Activated CD8-positive, alpha-beta memory T cell treated with anti-CD3 and anti-CD28 coated beads for 24 hours (primary cell): Measurements from ENCODE around the gene DNAJC22.

ENCODE experiments used
- DNase-seq: peaks from one replicate; pipeline ENCODE4 v3.0.0-alpha.2; 2020

The DNAJC22 gene

DNA sequence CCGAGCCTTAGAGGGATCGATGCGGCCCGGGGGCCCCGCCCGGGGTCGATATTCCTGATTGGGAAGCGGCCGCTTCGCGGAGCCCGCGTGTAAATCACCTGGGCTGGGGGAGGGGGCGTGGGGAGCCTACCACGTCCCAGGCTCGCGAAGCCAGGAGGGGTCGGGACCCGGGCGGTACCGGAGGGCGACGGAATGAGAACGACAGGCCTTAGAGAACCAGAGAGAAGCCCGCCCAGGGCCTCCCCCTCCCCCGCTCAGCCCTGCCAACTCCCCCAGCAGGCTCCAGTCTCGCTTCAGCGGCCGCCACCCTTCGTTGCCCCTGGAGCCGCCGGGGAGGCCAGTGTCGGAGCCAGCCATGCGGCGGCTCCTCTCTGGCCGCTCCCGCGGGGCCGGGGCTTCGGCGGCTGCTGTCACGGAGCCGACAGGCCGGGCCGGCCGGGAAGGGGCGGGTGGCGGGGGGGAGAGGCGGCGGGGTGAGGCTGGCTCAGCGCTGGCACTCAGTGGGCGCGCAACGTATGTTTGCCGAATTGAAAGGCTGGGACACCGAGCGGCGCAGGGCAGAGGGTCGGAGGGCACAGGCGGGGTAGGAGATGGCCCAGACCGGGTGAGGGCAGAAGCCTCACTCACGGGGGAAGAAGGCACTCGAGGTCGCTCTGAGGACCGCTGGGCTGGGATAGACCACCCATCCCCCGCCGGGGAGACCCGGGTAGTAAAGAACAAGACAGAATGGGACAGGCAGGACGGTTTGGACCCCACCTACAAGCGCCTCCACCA lies 1.4 kb upstream of the DNAJC22 start:
- peak; percentile 69 for DNase-seq

DNA sequence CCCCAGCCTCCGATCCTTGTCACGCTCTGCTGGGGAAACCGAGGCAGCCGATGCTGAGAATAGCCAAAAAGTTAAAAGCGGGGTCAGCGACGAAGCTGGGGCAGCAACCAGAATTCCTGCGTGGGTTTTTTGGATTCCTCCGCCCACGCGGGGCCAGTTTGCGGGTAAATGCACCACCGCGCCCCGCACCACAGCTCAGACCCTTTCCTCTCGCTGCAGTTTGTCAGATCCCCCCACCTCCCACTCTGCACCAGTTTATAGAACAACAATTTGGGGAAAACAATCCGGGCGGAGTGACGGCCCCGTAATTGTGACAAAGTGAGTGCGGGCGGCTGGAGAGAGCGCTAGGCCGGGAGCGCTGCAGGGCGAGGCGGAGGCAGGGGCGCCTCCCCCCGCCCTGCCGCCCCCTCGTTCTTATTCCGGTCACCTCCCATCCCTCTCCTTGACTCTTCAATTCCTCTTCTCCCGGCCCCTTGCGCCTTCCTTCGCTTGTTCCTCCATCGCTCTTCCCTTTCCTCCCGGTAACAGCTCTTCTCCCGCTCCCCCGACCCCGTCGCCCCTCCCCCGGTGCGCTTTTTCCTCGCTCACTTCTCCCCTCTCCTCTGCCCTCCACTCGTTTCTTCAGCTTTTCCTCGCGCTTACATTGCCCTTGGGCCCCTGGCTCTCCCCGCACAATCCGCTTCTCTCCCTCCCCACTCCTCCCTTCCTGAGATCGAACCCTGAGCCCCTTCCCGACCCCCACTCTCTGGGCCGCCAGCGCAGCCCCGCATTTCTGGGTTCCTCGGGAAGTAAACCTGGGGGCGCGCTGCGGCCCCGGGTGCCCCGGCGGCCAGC lies 646 bp upstream of the DNAJC22 start:
- no peak for DNase-seq

DNA sequence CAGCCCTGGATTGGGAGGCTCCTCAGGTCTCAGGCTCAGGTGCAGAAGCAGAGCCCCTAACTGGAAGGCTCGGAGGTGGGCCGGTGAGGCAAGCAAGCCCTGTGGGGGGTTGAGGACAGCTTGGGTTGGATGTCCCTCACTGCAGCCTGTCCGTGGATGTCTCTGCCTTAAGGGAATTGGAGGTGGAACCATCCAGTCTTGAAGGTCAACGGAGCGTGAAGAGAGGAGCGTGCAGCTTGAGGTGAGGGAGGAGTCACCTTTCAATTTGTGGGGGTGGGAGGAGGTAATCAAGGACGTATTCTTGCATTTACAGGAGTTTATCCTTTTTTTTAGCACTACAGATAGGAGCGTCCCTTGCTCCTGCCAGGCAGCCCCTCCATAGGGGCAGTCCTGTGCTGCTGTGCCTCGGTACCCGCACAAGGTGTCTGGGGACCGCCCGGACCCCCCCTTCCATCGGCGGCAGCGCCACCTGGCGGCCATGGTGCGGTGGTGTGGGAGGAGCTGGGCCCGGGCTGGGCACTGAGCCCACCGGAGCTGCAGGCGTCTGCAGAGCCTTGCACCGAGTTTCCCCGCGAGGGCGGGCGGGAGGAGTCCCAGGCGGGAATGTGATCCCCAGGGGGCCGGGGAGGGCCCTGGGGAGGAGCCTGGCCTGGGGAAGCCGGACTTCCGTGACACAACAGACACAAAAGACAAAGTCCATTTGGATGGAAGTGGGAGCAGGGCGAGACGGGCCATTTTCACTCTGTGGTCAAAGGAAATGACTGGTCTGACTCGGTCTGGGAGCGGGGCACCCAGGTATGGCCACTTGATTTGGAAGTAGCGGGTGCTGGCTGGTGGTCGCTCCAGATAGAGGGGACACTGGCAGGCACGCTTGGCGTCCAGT lies 864 bp downstream of the DNAJC22 start:
- DNase-seq, result peak; percentile 94

DNA sequence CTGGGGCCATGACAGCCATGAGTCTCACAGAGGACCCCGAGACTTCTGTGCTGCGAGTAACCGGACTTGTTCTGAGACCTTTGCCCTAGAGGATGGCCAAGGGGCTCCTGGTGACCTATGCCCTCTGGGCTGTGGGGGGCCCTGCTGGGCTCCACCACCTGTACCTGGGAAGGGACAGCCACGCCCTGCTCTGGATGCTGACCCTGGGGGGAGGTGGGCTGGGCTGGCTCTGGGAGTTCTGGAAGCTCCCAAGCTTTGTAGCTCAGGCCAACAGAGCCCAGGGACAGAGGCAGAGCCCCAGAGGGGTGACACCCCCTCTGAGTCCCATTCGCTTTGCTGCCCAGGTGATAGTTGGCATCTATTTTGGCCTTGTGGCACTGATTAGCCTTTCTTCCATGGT lies 2.1 kb downstream of the DNAJC22 start:
- peak; percentile 51 for DNase-seq

DNA sequence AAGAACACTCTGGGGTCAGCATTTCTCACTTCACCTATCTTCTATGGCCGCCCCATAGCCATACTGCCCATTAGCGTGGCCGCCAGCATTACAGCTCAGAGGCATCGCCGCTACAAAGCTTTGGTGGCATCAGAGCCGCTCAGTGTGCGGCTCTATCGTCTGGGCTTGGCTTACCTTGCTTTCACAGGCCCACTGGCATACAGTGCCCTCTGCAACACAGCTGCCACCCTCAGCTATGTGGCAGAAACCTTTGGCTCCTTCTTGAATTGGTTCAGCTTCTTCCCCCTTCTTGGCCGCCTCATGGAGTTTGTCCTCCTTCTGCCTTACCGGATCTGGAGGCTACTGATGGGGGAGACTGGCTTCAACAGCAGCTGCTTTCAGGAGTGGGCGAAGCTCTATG lies 2.6 kb downstream of the DNAJC22 start:
- DNase-seq, result peak; percentile 47

DNA sequence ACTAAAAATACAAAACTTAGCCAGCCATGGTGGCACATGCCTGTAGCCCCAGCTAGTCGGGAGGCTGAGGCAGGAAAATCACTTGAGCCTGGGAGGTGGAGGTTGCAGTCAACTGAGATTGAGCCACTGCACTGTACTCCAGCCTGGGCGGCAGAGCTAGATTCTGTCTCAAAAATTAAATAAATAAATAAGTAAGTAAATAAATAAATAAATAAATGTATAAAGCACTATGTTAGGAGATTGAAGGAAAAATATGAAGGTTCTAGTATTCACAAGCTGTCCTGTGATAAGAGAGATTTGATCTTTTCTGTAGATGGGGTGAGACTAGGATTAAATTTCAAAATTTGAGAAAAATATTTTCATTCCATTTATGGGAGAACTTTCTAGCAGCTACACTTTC lies 5.7 kb downstream of the DNAJC22 start:
- DNase-seq, result no peak

DNA sequence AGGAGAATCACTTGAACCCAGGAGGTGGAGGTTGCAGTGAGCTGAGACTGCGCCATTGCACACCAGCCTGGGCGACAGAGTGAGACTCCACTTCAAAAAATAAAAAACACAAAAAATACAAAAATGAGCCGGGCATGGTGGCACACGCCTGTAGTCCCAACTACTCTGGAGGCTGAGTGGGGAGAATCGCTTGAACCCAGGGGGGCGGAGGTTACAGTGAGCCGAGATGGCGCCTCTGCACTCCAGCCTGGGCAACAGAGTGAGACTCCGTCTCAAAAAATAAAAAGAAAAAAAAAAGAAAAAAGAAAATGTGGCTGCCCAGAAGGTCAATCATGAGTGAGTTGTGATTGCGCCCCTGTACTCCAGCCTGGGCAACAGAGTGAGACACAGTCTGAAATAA lies 9.2 kb downstream of the DNAJC22 start:
- no peak for DNase-seq

DNA sequence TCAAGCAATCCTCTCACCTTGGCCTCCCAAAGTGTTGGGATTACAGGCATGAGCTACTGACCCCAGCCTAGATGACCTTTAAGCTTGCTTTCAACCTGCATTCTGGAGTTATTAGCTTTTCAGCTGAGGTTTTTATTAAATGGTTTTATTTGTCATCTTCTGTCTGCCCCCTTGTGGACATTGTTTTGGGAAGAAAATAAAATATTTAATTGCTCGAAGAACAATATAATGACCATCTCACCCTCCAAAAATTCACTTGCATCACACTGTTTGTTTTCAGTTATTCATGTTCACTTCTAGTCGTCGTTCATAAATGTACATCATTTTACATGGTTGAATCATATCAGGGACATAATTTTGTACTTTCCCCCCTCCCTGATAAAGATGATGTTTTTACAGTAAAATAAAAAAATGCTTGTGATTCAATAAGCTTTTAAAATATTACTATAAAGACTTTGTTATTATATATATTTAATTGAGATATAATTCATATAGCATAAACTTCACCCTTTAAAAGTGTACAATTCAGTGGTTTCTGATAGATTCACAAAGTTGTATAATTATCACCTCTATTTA lies 10.5 kb downstream of the DNAJC22 start:
- DNase-seq, result no peak

DNA sequence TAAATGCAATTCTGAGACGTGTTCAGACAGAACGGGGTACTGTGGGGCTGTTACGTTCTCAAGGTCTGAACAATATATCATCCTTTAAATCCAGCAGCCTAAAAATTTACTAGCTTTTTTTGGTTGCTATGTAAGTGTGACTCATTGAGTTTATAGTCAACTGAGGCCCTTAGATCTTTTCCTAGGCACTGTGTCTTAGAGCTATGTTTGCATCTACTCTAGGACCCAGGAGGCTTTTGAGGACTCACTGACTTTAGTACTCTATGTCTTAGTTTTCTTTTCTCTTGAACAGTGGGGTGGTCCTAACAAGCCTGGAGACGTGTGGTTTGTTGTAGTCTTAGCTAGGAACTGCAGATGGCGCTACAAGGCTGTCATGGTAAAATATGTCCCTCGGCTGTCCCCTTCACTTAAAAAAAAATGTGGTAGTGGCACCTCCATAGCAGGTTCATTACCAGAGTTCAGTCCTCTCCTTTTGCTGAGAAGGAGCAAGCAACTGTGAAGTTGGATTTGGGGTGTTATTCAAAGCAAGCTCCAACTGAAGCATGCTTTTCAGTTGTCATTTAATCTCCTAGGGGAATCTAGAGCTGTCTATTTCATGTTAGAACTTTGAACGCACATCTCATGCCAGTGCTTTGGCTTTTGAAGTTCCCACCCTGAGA lies 11.9 kb downstream of the DNAJC22 start:
- peak; percentile 65 for DNase-seq

DNA sequence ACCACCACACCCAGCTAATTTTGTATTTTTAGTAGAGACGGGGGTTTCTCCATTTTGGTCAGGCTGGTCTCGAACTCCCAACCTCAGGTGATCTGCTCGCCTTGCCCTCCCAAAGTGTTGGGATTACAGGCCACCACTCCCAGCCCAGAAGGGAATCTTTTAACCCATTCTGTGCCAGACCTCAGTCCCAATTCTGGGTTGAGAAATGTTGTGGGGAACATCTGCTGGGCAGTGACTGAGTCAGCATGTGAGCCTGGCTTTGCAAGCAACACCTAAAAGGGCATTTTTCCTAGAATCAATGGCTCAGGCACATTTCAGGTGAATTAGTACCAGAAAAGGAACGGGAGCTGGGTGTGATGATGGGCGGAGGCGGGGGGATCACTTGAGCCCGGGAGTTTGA lies 13.0 kb downstream of the DNAJC22 start:
- no peak for DNase-seq

DNA sequence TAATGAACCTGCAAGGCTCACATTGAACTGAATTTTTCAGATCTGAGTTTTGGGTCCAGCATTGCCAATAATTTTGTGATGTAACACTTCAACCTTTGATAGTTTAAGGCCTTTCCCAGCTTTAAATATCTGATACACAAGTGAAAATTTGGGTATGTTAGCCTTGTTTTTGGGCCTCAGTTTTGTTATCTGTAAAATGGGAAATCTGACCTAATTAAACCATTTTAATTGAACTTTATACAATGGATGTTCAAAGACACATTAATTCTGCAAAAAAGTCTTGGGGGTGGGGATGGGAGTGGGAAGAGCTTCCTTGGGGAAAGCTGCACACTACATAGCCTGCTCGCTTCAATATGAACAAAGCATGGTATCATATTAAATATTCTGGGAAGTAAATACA lies 15.4 kb downstream of the DNAJC22 start:
- DNase-seq, result no peak

DNA sequence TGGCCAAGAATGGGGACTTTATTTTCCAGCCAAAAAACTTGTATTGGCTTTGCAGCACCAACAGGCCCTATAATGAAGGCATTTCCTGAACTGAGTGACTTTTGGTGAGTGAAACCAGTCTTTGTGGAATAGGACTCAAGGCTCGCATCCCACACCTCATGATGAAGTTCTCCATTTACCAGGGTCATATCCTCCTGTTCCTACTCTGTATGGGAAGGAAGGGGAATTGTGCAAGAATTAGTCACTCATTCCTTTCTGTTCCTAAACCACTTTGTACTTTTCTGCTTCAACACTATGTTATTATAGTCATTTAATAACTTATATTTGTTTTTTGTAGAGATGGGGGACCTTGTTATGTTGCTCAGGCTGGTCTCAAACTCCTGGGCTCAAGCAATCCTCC lies 18.3 kb downstream of the DNAJC22 start:
- no peak for DNase-seq

DNA sequence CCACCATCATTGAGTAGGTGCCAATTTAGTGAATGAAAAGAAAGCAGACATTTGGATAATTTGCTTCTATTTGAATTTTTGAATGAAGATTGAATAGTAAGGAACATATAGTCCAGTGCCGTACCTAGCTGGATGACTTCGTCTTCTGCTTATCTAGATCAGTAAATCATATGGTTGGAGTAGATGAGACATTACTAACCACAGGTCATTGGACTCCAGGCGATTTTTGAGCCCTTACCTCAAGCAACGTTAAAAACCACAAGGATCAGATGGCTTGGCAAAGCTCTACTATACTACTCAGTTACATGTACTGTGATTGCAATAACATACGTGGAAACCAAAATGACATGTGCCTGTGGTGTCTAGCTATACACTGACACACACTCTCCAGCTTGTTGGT lies 18.9 kb downstream of the DNAJC22 start:
- DNase-seq, result no peak

DNA sequence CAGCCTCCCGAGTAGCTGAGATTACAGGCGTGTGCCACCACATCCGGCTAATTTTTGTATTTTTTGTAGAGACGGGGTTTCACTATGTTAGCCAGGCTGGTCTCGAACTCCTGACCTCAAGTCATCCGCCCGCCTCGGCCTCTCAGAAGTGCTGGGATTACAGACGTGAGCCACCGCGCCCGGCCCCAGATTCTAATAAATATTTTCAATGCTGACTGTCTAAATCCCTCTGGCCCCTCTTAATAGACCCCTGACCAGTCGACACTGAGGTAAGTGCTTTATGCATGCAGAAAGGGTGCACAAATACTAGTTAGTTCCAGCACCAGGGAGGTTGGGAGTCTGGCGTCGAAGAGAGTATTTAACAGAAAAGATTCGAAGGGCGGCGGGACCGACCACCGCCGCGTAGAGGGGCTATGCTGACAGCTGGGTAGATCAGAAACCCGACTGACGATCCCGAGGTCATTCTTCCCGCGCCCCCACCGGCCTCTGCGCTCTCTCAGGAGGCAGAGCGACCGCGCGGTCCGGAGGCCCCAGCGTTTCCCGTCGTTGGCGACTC lies 19.5 kb downstream of the DNAJC22 start:
- DNase-seq, result no peak

DNA sequence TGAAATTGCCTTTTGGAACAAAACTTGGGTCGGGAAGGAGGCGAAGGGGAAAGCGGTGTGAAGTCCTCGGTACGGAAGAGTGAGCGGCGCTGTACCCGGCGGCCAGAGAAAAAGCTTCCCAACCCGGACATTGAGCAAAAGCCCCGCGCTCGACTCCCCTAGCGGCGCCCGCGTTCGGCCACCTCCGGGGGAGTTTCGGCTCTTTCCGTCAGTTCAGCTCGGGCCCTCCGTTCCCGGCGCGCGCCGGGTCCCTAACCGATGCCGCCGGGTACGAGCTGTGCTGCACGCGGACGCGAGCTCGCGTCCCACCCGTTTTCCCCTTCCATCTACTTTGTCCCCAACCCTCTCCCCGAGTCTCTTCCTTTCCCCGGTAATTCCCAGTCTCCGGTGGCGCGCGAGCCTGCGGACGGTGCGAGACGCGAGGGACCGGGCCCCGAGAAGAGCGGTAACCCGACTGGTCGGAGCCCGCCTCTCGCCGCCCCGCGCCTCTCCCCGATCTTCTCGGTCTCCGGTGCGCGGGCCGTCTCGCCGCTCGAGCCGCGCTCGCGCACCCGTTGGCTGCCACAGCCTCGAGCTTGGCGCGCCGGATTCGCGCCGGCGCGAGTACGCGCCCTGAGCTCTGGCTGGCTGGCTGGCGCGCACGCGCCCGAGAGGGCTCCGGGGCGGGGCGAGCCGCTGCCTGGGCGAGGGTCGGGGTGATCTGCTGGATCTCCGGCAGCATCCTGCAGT lies 20.1 kb downstream of the DNAJC22 start:
- peak; percentile 95 for DNase-seq

DNA sequence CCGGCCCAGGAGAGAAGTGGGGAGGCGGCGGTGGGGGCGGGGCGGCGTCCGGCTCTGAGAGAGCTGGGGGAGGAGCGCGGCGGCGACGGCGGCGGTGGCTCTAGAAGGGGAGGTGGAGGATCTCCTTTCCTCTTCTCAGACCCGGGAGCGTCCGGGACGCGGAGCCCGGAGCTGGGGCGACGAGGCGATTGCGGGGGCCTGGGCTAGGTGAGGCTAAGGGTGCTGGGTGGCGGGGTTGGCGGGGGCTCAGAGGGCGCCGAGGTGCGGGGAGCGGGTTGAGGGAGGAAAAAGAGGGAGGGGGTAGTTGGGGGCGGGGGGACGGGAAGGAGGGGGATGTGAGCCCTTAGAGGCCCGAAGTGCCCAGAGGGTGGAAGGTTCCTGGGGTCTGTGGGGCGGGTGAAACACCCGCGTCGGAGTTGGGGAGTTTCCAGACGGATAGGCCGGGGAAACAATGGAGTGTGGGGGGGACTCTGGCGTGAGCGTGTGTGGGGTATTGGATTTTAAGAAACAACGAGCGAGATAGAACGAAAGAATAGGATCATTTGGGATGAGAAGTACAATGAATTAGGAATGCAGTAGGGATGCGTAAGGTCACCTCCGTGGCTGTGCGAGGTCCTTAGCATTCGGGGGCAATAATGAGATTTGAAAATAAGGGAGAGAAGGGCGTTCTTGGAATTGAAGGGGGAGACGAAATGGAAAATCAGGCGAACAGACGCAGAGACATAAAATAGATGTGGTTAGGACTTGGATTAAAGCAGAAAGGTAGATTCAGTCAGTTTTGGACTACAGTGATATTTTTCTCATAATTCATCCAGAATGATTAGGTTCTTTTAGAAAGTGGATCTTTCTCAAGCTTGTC lies 20.9 kb downstream of the DNAJC22 start, which contains the start of gene SPATS2:
TSS of gene SPATS2 (plus strand) at position 82 of the 859 bp plus-strand sequence. CDS start 93,551 bp downstream, outside the sequence.
- peak; percentile 93 for DNase-seq

DNA sequence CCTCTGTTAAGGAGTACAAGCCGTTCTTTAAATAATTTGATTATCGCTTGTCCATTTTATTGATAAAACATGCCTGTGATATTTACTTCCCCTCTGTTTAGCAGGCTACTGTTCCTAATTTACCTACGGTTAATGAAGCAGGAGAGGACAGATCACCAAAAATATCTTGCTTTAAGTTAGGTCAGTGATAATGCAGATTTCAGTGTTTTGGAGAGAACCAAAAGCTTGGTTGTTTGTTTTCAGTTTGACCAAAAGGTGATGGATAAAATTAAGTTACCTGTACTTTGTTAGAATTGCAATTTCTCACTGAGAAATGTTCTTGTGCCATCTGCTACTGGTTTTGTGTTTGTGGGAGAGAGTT lies 21.5 kb downstream of the DNAJC22 start:
- DNase-seq, result no peak

DNA sequence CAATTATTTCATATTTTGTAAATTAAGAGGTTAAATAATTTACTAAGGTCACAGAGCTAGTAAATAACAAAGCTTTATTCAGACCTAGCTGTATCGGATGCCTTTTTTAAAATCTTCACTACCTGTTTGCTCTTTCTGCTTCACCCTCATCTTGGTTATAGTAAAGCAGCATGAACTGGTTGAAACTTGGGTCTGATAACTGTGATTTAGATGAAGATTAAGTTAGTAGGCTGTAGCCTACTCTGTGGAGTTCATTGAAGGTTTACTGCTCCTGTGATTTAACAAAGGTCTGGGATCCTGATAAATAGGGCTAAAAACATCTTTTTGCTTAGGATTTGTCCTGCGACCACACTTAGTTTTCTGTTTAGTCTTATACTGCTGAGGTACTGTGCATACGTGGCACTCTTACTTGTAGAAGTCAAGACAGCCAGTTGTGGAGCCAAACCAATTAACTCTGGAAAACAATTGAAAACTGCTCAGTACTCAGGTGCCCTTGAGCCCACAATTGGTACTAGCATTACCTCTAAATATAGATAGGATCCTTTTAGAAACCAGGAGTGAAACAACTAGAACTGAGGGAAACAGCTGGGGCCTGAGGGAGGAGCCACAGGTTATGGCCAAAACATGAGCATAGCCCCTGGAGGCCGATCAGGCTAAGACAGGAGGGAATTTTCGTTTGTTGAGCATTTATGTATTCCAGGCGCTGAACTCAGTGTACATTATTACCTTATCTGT lies 22.9 kb downstream of the DNAJC22 start:
- no peak for DNase-seq

DNA sequence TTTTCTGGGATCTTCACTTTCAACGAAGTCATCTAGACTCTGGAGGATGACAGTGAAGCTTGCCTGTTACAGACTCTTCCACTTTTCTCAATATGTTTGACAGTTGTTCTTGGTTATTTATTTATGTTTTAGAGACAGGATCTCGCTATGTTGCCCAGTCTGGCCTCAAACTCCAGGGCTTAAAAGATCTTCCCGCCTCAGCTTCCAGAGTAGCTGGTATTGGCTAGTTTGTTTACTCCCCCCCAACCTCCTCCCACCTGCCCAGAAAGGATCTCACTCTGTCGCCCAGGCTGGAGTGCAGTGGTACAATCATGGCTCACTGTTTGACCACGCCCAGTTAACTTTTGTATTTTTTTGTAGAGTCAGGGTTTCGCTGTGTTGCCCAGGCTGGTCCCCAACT lies 23.9 kb downstream of the DNAJC22 start:
- no peak for DNase-seq

DNA sequence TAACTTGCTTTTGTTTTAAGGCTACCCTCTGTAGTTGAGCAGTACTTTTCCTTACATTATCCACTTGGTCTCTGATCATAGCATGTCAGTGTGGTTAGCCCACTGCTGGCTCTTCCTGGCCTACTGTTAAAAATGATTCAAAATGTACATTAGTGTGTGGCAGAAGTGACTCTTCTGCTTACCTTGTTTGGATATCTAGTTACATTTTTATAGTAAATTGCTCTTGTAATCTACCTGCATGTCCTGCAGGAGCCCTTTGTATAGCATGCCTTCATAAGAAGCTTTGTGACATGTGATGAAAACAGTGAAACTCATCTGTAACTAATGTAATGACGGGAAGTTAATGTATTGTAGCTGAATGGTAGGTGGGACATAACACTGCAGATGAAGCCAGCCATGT lies 28.7 kb downstream of the DNAJC22 start:
- DNase-seq, result no peak
